KMS-11 (cell line): Measurements from ENCODE around the gene VASH2.

Source experiments
- H2AFZ ChIP-seq: fragments of 200-600 bp; sonication (generic); 2 replicates; pipeline ENCODE4 v1.6.1; 2016; ENCODE audit warnings: antibody characterized with exemption, mixed run types, low read depth
- H3K27ac ChIP-seq: fragments of 200-600 bp; sonication (generic); 2 replicates; pipeline ENCODE4 v1.6.1; 2016; ENCODE audit warnings: mild to moderate bottlenecking, mixed run types
- H3K27me3 ChIP-seq: fragments of 200-600 bp; sonication (generic); 2 replicates; pipeline ENCODE4 v1.6.1; 2017; ENCODE audit warnings: mild to moderate bottlenecking, low read depth, mixed run types, moderate library complexity; ENCODE audit not compliant: insufficient read depth
- H3K36me3 ChIP-seq: fragments of 200-600 bp; sonication (generic); 2 replicates; pipeline ENCODE4 v1.6.1; 2017; ENCODE audit warnings: mild to moderate bottlenecking, mixed run types; ENCODE audit not compliant: insufficient read depth
- H3K4me1 ChIP-seq: fragments of 200-600 bp; sonication (generic); 2 replicates; pipeline ENCODE4 v1.6.1; 2016; ENCODE audit warnings: mild to moderate bottlenecking, low read depth, mixed run types; ENCODE audit not compliant: poor library complexity, severe bottlenecking
- H3K4me2 ChIP-seq: fragments of 200-600 bp; sonication (generic); 2 replicates; pipeline ENCODE4 v1.7.0; 2016; ENCODE audit warnings: mild to moderate bottlenecking, mixed run types
- H3K4me3 ChIP-seq: fragments of 200-600 bp; sonication (generic); IDR thresholded peaks from 2 replicates; pipeline ENCODE4 v1.6.1; 2017; ENCODE audit warnings: low read depth, low read length, mixed read lengths; ENCODE audit not compliant: insufficient read depth
- H3K79me2 ChIP-seq: fragments of 200-600 bp; sonication (generic); 2 replicates; pipeline ENCODE4 v1.6.1; 2016; ENCODE audit warnings: low read depth, mixed run types; ENCODE audit not compliant: insufficient read depth
- H3K9ac ChIP-seq: fragments of 200-600 bp; sonication (generic); 2 replicates; pipeline ENCODE4 v1.6.1; 2016; ENCODE audit warnings: mild to moderate bottlenecking, mixed run types
- H4K20me1 ChIP-seq: fragments of 200-600 bp; sonication (generic); 2 replicates; pipeline ENCODE4 v1.6.1; 2016; ENCODE audit warnings: mild to moderate bottlenecking, mixed run types; ENCODE audit not compliant: insufficient read depth
- TF ChIP-seq, protein P1 (sequence below): fragments of 200-600 bp; sonication (generic); conservative IDR thresholded peaks from 2 replicates; pipeline ENCODE4 v1.6.1; 2017; ENCODE audit warnings: low read depth, mild to moderate bottlenecking, antibody characterized with exemption, low read length, moderate library complexity, mixed read lengths

The VASH2 gene

DNA sequence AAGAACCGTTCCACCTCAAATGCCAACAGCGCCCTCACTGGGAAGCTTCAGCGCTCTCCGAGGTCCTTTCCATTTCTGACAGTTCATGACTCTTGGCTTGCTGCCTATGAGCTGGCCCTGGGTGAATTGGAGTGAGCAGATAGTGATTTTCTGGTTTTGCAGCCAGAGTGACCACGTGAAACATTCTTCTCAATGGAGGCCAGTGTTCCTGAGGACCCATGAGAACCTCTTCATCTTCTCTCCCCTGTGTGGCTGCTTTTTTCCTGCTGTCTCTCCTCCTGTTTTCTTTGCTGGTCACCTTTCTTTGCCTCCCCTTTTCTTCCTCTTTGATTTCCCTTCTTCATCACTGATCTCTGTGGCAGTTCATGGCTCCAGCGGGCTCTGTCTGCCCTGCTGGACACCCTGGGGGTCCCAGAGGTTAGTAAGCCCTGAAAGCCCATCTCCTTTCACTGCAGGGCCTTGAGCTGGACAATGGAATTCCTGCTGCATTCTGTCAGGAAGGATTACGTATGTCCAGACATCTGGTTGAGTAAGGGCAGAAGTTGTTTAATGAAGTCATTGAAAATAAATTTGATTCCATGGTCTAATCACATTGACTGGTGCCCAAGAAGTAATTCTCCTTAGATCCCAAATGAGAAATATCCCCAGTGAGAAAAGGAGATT lies 29.9 kb downstream of the VASH2 start:
- Histone ChIP-seq H3K4me2 (no peak overlapping the region), H3K9ac (no peak overlapping the region), H3K36me3 (no peaks in the 10 kb centered on the region), H3K79me2 (no peaks in the 10 kb centered on the region), H3K4me1 (no peaks in the 10 kb centered on the region), H3K27me3 (no peaks in the 10 kb centered on the region), H2AFZ (no peak overlapping the region), H3K4me3 (no peak overlapping the region), H3K27ac (no peak overlapping the region), H4K20me1 (no peaks in the 10 kb centered on the region)
- TF ChIP-seq, protein P1, sequence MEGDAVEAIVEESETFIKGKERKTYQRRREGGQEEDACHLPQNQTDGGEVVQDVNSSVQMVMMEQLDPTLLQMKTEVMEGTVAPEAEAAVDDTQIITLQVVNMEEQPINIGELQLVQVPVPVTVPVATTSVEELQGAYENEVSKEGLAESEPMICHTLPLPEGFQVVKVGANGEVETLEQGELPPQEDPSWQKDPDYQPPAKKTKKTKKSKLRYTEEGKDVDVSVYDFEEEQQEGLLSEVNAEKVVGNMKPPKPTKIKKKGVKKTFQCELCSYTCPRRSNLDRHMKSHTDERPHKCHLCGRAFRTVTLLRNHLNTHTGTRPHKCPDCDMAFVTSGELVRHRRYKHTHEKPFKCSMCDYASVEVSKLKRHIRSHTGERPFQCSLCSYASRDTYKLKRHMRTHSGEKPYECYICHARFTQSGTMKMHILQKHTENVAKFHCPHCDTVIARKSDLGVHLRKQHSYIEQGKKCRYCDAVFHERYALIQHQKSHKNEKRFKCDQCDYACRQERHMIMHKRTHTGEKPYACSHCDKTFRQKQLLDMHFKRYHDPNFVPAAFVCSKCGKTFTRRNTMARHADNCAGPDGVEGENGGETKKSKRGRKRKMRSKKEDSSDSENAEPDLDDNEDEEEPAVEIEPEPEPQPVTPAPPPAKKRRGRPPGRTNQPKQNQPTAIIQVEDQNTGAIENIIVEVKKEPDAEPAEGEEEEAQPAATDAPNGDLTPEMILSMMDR = no peak

DNA sequence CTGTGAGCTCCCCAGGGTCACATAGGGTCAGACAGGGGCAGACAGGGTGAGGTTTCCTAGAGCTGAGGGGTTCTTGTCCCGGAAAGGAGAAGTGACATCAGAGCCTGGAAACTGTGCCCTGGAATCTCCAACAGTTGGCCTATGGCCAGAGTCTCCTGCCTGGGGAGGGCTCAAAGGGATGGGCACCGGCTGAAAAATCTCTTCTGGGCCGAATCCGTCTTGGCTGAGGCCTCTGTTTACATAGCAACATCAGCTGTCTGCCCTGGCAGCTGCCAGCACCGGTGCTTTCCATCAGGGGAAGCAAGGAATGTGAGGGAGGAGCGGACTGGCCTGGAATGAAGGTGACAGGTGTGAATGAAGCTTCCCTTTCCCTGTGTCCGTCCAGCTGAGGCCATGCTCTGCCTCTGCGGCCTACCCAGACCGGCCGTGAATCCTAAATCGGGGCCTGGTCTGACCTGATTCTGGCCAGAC lies 30.7 kb downstream of the VASH2 start:
- Histone ChIP-seq H3K4me2 (no peak overlapping the region), H3K4me1 (no peaks in the 10 kb centered on the region), H3K27me3 (no peaks in the 10 kb centered on the region), H3K9ac (no peak overlapping the region), H3K4me3 (no peak overlapping the region), H3K27ac (no peak overlapping the region), H2AFZ (no peak overlapping the region), H3K36me3 (no peaks in the 10 kb centered on the region), H3K79me2 (no peaks in the 10 kb centered on the region), H4K20me1 (no peaks in the 10 kb centered on the region)
- TF ChIP-seq, protein P1 = no peak

DNA sequence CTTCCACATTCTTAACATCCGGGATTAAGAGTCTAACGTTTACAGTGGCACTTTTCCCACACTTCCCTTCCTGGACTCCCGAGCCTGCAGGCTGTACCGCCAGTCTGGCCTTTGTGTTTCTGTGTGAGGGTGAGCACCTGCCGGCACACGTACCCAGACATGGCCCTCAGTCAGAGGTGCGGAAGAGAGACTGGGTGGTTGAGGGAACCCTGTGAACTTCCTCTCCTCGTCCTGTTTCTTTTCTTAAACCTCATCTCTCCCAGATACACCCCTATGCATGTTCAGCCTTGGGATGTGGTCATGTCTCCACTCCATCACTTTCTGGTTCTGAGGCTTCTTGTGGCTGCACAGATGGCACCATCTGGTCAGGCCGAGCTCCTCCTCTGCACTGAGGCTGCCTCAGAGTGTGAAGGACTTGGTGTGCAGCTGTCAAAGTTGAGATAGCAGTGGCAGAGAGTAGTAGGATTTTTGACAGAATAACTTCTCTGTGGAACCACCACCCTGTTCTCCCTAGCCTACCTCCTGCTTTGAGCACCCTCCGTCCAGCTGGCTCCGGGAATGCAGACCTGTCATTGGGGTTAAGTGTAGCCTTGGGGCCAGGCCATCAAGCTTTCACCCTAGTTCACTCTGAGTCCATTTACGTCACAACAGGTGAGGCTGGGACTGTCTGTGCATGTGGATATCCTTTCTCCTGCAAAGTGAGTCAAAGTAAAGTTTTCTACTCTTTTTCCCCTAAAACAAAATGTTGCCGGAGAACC lies 31.4 kb downstream of the VASH2 start:
- no peak overlapping the region for H3K9ac ChIP-seq
- H3K36me3 ChIP-seq = no peaks in the 10 kb centered on the region
- no peak overlapping the region for H3K4me2 ChIP-seq
- H3K4me3 ChIP-seq = no peak overlapping the region
- TF ChIP-seq, protein P1 = no peak
- H3K27me3 ChIP-seq = no peaks in the 10 kb centered on the region
- no peaks in the 10 kb centered on the region for H4K20me1 ChIP-seq
- no peaks in the 10 kb centered on the region for H3K4me1 ChIP-seq
- H3K79me2 ChIP-seq = no peaks in the 10 kb centered on the region
- H3K27ac ChIP-seq = no peak overlapping the region
- no peak overlapping the region for H2AFZ ChIP-seq

DNA sequence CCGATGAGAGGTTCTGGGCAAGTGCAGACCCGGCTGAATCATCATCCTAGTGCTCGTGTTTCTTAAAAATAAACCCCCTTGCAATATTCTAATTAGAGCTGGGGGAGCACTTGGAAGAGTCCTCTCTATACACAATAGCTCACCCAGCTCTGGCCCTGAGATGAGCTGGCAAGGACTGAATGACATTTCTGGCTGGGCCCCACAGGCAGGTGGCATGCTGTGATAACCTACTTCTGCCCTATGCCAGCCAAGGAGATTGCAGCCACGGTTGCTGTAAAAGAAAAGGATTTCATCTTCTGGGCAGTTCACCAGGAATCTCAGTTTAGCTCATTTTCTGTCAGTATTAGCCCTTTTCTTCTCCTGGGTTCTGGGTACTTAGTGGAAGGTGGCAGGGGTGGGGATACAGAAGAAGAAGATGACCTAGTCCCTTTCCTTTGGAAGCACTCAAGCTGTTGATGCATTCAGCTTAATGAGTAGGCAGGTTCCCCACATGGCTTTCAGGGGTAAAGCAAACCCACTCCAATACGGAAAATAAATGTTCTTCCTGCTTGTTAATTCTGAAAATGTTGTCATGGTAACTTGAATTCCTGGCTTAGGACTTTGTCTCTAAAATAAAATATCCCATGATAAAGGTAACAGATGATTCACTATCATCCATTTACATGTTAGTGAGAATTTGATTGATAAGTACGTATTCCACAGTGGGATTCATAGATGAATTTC lies 32.2 kb downstream of the VASH2 start:
- Histone ChIP-seq H3K4me1 (no peaks in the 10 kb centered on the region), H4K20me1 (no peaks in the 10 kb centered on the region), H3K4me2 (no peak overlapping the region), H3K27ac (no peak overlapping the region), H2AFZ (no peak overlapping the region), H3K9ac (no peak overlapping the region), H3K36me3 (no peaks in the 10 kb centered on the region), H3K79me2 (no peaks in the 10 kb centered on the region), H3K4me3 (no peak overlapping the region), H3K27me3 (no peaks in the 10 kb centered on the region)
- TF ChIP-seq, protein P1 = no peak
